ENCODE data around the gene MEI4.

- TF ChIP-seq CTCF (IDR thresholded peaks at IDR 0.05) (no peak), POLR2AphosphoS5 (IDR thresholded peaks at IDR 0.05) (no peak)
These were observed 43.7 kb upstream of the MEI4 start for GRCh38 chr6:77609106-77609505.
